ENCODE measurements around the gene GNAS.

GNAS gene

DNA sequence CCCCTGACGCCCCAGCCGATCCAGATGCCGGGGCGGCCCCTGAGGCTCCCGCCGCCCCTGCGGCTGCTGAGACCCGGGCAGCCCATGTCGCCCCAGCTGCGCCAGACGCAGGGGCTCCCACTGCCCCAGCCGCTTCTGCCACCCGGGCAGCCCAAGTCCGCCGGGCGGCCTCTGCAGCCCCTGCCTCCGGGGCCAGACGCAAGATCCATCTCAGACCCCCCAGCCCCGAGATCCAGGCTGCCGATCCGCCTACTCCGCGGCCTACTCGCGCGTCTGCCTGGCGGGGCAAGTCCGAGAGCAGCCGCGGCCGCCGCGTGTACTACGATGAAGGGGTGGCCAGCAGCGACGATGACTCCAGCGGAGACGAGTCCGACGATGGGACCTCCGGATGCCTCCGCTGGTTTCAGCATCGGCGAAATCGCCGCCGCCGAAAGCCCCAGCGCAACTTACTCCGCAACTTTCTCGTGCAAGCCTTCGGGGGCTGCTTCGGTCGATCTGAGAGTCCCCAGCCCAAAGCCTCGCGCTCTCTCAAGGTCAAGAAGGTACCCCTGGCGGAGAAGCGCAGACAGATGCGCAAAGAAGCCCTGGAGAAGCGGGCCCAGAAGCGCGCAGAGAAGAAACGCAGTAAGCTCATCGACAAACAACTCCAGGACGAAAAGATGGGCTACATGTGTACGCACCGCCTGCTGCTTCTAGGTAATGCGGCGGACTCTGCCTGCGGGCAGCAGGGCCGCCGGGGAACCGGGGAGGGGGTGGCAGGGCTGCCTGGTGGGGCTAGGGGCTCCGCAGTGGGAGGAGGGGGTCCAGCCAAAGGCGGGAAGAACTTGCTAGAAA is 2.3 kb downstream of the GNAS start:
- no peak for DNase-seq

DNA sequence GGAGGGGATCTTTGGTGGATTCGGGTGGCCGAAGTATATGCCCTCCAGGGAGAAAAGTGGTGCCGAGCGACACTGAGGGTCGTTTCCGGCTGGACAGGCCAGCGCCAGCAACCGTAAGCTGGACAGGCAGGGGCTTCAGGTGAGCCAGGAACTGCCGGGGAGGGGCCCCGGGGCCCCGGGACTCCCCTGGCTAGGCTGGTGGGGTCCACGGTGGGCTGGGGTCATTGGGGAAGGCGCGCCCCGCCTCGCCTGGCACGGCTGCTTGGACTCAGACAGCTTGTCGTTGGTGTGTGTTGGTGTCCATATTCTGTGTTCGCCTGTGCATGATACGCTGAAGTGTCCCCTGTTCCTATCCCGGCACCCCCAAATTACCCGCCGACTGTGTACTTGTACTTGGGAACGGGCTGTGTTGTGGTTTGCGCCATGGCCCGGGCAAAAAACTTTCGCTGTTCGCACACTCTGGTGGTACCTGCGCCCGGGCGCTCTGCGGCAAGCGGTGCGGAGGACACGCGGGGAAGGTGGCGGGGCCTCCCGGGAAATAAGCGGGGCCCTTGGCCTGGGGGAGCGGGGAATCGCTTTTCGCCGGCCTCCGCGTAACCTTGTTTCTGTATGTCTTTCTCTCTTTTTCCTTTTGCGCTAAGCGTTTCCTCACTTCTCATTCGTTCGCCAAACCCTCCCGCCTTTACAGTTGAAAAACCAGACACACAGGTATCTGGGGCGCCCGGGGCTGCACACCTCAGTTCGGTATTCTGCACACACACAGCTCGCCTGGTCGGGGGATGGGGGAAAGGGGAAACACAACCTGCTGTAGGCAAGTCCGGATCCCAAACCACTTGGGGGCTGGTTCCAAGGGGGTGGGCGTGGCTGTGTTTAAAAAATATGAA is 3.2 kb downstream of the GNAS start:
- no peak for DNase-seq

DNA sequence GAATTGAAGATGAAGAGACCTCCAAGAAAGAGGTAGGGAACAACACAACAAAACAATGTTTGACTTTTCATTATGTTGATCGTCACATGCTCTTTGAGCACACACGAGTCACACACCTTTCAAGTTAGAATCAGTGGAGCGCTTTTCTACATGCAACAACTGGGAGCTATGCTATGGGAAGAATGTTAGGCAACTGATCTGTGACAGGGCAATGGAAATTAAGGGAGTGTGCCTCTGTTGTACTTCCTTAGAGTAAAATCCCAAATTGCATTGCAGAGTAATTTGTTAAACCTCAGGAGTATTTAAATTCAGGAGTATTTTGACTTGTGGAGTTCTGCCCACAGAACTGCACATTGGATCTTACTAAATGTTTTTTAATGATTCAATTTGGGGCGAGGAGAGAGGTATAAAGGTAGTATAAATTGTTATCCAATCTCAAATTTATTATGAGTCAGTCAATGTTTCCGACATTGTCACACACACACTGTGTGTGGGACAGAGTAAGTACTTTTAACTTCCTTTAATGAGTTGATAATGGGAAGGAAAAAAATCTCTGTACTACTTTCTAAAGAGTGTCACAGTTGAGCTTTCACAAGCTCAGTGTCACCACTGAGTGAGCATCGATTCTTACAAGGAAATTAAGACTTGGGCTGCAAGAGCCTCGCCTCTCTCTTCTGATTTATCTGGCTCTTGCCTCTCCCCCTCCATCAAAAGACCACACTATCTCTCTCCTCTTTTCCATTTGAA is 10.7 kb downstream of the GNAS start:
- DNase-seq: no peak

DNA sequence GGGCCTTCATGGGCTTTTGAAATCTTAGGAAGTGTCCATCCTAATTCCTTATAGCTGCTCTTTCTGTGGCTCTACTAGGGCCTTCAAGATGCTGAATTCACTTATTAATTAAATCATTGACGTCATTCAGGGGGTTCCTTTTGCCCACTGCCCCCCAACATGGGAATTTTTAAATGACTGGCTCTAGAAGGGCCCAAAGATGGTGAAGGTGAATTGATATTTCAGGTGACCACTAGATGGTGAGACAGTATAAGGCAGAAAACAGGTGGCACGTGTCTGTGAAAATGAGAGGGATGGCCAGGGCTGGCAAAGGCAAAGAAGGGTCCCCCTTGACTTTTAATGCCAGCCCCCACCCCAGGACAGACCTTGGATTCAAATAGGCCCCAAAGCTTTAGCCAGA is 11.8 kb downstream of the GNAS start:
- no peak for DNase-seq

DNA sequence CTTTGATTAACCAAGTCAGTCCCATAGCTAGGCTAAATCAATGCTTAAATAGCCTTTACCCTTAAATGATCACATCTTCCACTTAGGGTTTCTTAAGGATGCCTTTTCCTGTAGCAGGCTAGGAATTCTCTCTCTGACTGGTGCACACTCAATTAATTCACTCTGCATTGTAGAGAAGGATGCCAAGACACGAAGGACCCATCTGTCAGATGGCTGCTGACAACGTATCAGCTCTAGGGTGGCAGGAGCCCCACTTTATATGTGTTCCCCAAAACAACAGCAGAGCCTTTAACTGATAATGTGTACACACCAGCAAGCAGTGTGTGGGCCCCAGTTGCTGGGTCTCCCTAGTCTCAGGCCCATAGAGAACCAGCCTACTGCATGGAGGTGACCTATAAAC is 13.3 kb downstream of the GNAS start:
- no peak for DNase-seq

DNA sequence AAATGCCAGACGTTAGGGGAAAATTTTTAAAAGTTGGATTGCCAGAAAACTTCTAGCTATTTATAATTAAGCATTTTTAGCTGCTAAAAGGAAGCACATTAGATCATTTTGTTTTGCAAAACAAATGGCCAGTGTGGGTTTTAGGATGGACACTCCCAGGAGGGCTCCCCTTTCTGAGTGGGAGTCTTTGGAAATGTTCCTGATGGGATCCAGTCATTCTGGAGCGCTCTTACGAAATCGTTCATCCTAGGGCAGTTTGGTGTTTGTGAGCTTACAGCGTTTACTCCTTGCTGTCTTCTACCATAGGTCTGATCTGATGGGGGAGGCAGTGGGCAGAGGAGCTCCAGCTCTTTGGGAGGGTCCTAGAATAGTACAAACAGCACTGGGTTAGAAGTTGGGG is 14.7 kb downstream of the GNAS start:
- DNase-seq: no peak

DNA sequence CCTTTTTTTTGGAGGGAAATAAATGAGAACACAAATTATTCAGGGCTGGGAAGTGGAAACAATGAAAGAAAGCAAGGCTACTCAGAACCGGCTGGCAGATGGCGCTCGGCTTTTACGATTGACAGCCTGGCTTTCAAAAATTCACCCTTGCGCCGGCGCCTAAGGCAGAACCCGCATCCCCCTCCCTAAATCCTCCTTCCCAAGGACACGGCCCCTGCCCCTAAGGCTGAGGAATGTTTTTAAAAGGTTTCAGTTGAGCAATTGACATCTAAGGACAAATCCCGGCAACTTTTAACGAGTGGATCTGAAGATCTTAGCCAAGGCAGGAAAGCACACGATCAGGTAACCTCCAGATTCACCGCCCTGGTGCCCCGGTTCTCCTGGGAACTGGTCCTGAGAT is 16.3 kb downstream of the GNAS start:
- no peak for DNase-seq

DNA sequence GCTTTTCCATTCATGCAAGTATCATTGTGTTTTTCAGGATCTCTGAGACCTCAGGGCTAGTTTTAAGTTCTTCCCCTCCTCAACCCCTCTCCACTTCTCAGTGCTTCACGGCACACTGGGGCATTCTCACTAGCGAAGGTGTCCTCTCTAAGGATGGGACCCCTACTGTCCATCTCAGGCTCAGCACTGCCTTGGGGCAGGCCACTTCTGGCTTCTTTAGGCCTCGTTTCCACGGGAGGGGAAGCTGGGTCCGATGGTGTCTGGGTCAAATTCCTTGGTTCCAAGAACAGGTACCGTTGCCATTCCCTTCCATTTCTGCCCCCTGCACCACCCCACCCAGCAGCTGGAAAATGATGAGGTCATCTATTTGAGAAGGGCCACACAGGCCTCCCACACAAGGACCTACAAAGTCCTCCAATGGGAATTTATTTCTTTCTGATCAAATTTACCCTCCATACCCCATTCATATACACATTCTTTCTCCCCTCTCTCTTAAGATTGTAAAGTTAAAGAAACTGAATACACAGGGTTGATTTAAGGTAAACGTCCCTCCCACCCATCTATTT is 17.2 kb downstream of the GNAS start:
- DNase-seq: no peak

DNA sequence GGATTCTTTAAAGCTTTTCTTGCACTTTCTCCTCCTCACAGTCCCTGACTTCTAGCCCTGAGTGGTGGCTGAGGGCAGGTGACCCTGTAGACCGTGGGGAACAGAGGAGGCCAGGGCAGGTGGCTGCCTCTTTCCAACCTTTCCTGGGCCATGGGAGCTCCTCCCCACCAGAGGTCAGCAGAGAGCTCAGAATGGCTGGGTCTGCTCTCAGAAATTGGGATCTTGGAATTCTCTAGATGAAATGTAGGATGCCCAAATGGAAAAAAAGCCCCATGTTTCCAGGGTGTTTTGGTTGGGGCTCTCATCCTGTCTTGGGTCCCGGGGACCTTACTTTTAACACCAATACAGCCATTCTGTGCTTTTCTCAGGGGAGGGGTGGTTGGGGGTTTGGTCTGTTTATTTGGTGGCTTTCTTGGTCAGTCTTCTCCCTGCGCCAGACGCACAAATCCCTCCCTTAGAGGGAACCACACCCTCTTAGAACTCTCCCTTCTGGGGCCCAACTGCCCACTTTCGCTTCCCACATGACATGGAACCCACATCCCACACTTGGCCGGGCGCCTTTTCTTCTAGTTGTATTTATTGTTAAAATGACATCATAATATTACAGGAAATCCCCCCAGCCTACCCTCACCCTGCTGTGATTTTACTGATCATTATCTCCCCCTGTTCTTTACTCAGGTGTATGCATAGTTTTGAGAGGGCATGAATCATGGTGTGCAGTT is 17.9 kb downstream of the GNAS start:
- DNase-seq: peak in 3 of 5 donors; percentile 33 to 49 (median 42)

DNA sequence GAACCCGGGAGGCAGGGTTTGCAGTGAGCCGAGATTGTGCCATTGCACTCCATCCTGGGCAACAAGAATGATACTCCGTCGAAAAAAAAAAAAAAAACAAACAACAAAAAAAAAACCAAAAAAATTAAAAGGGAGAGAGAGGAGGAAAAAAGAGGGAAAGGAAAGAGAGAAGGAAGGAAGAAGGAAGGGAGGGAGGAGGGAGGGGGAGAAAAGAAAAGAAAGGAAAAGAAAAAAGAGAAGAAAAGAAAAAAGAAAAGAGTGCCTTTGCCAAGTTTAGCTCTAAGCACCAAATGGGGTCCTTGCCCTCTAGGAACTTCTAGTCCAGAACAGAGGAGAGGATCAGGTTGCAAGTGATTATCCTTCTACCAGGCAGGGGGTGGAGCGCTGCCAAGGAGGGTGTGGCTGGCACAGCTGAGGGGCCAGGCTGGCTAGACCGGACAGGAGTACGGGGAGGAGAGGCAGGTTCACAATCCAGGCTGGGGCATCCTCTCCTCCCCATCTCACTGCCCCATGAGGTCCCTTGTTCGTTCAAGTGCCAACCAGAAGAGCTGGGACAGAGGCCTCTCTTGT is 19.1 kb downstream of the GNAS start:
- DNase-seq: no peak

DNA sequence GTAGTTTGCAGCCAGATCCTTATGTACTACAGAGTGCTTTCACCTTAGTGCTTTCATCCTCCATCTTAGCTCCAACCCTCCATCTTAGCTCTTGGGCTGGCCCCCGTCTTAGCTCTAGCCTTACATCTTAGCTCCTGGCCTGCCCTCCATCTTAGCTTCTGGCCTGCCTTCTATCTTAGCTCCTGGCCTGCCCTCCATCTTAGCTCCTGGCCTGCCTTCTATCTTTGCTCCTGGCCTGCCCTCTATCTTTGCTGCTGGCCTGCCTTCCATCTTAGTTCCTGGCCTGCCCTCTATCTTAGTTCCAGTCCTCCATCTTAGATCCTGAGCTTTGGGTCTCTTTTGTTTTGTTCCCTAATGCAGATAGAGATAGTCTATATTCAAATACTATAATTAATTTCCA is 22.0 kb downstream of the GNAS start:
- DNase-seq: no peak

DNA sequence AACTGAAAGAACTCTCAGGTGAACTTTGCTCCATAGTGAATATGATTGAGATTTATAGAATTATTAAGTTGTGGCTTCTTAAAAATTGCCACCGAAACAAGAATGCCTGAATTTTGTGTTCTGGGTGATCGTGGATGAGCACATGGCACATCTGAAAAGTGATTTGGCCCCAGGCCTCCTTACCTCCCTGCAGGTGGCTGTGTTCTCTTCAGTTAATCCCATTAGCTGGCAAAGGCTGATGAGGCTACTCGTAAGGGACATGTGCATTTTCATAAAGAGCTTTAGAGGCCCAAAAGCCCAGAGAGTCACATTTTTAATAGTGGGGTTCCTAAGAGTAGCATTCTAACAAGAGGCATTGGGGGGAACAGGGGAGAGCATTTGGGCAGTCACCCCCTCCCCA is 22.6 kb downstream of the GNAS start:
- no peak for DNase-seq

DNA sequence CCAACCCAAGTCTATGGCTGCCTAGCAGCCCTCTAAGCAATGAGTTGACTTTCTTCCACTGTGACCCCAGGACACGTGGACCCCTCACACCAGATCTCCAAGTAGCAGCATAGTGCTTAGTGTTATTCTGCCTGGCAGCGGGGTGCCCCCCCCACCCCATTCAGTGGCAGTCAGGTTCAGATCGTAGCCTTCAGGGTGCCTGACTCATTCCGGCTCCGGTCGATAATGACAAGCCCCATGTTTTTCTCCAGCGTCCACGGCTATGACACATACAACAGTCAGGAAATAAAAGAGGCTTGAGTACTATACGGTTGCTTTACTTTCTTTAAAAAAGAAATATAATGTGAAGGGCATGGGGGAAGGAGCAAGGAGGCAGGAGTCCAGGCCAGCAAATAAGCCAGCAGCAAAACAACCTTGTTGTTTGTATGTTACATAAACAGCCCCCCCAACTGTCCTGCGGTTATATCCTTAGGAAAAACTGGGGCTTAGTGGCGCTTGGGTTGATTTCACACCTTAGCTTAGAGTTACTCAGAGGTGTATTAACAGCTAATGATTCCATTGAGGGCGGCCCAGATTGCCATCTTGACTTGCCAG is 23.1 kb downstream of the GNAS start:
- no peak for DNase-seq

DNA sequence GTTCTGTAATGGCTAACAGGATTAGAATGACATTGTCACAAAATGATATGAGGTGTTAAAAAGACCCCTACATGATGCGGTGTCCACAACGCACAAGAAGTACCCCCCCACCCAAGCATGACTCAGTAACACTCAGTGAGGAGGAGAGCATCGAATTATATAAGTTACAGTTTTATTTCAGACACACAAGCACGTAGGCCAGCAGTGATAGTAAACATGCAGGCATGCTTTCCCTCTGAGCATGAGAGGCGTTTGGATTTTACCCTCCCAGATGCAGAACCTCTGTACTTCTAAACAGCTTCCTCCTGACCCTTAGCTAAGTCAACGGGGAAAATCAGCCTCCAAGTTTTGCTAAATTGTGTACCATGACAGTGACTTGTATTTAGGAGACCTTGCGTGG is 23.9 kb downstream of the GNAS start:
- no peak for DNase-seq

DNA sequence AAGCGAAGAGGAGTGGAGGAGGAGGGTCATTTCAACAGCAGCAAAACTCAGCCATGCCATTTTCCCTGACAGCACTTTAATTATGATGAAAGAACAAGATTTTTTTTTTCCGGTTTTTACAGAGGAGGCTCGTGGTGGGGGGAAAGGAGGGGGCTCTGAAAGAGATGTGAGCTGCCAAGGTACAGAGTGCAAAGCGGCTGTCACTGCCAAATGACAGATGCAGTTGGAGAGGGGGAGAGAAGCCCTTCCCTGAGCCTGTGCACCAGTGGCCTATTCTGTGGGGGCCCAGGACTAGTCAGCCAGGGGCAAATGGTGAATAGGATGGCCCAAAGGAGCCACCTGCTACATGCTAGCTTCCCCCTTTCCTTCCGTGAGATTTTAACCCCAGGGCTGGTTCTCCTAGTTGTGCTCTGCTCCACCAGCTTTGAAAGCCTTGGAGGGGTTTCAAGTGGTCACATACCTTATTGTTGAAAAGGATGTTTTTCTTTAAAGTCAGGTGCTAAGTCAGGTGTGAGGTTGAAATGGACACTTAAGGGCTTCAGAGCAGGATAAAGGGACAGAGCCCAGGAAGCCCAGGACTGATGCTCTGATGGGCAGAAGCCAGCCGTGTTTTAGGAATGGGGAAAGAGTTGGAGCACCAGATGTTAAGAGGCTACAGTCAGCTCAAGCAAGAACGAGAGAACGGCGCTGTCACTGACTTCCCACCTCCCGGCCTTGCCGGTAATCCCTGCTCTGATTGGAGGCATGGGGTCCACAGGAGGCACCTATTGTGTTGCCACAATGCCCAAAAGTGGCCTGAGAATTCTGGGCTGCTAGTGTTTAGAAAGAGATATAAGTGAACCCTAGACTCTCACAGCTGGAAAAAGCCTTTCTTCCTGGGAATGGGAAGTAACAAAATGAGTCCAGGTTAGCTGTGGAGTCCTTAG is 24.8 kb downstream of the GNAS start:
- no peak for DNase-seq

DNA sequence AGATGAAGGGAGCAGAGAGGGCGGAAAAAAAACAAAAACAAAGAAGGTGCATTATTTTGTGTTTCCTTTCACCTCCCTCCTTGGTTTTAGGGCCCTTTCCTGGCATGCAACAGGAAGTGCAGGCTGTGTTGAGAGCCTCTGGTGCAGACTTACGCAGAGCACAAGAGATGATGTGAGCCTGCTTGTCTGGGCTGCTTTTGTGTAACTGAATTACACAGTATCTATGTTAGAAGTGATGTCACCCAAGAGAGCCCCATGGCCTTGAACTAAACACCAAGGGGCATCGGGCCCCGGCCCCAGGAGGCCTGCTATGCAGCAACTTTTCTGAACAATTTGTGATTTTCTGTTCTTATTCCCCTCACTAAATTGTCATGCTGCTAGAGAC is 25.5 kb downstream of the GNAS start:
- DNase-seq: peak in 1 of 5 donors; percentile 68

DNA sequence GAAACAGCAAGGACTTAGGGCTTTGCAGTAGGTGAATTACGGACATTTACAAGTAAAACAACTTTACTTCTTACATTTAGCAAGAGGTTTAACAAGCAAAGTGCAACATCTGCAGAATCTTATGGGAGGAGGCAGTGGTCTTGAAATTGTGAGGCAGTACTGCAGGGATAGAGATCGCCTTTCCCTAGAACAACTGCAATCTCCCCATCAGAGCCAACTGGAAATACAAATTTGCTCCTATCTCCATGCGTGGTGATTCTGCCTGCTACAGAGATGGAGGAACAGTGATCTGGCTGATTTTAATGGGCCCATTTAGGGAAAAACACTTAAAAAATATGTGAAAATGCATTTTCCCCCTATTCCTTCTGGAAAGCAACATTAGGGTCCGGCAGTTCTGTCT is 25.9 kb downstream of the GNAS start:
- DNase-seq: no peak

DNA sequence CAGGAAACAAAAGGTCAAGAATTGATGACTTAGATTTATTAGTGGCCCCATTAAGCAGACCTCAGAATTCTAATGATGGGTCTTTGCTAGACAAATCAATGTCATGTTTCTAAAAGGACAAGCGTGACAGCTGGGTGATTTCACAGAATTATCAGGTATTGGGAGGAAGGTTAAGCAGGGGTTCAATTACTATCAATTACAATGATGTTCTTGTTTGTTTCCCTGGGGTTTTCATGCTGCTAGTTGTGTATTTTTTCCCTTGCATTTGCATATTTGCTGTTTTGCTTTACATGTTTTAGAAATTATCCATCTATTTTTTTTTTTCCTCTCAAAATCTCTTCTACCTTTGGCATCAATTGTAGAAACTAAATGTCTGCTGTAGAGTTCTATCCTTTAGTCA is 27.9 kb downstream of the GNAS start:
- no peak for DNase-seq

DNA sequence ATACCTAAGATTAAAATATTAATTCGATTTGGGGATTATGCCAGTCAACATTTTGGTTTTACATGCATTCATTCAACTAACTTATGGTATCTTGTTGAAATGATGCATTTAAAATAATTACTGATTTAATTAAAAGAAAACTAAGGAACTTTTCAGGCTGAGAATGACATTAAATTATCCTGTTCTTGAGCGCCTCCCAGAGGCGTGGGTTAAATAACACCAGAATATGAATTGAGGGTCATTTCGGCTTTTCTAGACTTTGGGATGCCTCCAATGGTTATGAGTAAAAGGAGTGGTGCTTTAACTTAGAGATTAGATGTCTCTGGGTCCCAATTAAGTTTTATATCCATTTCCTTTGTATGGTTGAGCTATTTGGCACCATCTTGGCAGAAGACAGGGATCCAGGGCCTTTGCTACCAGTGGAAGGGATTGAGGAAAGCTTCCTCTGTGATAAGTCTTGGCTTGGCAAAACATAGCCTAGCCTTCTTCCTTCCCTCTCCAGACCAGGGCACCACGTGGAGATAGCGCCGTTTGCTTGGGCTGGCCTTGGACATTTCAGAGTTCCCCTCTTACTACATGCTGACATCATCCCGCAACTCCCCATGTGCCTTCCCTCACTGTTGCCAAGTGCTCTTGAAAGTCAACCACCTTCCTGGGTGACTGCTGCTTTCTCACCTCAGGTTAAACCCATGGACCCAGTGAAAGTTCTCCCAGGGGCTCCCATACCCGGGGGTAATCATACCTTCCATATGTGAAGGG is 28.7 kb downstream of the GNAS start:
- no peak for DNase-seq

DNA sequence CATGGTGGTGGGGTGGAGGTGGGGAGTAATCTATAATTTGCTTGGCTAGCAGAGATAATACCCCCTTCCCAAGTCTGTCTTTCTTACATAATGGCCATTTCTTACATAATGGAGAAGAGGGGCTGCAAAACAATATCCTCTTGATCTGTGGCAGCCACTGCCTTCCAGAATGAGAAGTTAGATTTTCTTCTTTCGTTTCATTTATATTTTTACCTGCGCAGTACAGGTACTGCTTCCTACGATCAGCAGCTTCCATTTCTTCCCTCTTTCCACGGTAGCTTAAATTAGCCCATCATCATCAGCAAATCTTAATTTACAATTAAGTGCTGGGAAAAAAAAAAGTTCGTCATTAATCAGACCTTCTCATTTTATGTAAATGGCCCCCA is 30.2 kb downstream of the GNAS start:
- no peak for DNase-seq

Data from T-helper 1 cell (primary cell).